Ascending aorta (tissue), 2 donors: ENCODE measurements around the gene GPC5. TPM values are rescaled to one million over a fixed set of nuclear protein-coding genes. Genes with fewer than 3 reads are reported as not detected.

Experiments
- DNase-seq, 2 donors: peaks; one replicate each; pipeline ENCODE4 v3.0.0-alpha.2; 2019; ENCODE audit warnings: low spot score in 2 of 2
- H3K27ac ChIP-seq, 2 donors: fragments of 200-600 bp; sonication (generic); one replicate each; pipeline ENCODE4 v1.5.1; 2016 to 2017; ENCODE audit warnings: mild to moderate bottlenecking in 1 of 2
- H3K27me3 ChIP-seq: fragments of 200-600 bp; sonication (generic); one replicate; pipeline ENCODE4 v1.5.1; 2017
- H3K36me3 ChIP-seq, 2 donors: fragments of 200-600 bp; sonication (generic); one replicate each; pipeline ENCODE4 v1.5.1; 2016
- H3K4me1 ChIP-seq, 2 donors: fragments of 200-600 bp; sonication (generic); one replicate each; pipeline ENCODE4 v1.5.1; 2016 to 2017; ENCODE audit warnings: mild to moderate bottlenecking in 1 of 2
- H3K4me3 ChIP-seq, 2 donors: fragments of 200-600 bp; sonication (generic); one replicate each; pipeline ENCODE4 v1.5.1; 2016 to 2017; ENCODE audit warnings: mild to moderate bottlenecking in 1 of 2
- H3K9me3 ChIP-seq, 2 donors: fragments of 200-600 bp; sonication (generic); one replicate each; pipeline ENCODE4 v1.5.1; 2016
- intact Hi-C: fragments of 100-400 bp; cut with DNase I; formaldehyde crosslinking; loops from one replicate; pipeline ENCODE4 v1.15.1; 2023
- total RNA-seq: library from RNA; depleted of rRNA; stranded (reverse); fragments of >200 nt; gene quantifications from one replicate; pipeline ENCODE4 v1.1.0, GENCODE V29; 2016
- TF ChIP-seq, protein P1 (sequence below), 3 experiments: fragments of 200-600 bp in 2 of 3; fragments of 450-650 bp in 1 of 3; sonication (generic) in 2 of 3; IDR thresholded peaks; one replicate each; pipeline ENCODE4 v1.5.1; 2016 to 2019; ENCODE audit warnings: antibody characterized with exemption in 3 of 3, mild to moderate bottlenecking in 1 of 3, moderate library complexity in 1 of 3

GPC5 gene
- total RNA-seq, 1 donor from 2014 or later, result not detected

DNA sequence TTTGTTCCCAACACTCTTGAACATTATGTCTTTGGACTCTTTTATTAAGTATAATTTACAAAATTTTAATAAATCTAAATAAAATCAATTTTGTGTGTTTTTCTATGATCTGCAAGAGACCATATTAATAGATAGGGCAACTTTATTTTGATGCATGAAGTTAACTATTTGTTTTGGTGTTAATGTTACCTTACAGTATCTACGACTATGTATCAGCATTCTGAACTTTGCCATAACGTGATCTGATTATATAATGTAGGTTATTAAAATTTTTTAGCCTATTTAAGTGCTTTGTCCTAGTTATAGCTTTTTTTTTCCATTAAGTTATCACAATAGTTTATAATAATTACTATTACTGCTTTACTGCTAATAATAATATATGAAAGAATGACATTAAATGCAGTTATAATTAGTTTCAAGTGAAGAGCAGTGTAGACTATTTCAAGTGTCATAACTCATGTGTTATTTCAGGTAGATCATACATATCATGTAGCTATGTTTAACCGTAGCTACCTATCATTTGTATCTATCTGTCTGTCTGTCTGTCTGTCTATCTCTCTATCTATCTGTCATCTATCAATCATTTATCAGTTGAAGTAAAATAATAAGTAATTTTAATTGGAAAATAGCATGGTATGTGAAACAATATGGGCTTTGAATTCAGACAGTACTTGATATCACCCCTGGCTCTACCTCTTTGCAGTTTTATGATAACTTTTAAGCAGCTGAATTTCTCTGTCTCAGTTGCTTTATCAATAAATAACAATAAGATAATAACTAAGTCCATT lies 229.7 kb downstream of the GPC5 start:
- DNase-seq, result no peak
- Histone ChIP-seq H3K9me3 (no peaks in the 10 kb centered on the region), H3K27me3 (no peaks in the 10 kb centered on the region), H3K4me1 (no peaks in the 10 kb centered on the region), H3K4me3 (no peak overlapping the region), H3K36me3 (no peaks in the 10 kb centered on the region), H3K27ac (no peak overlapping the region)
- intact Hi-C loops, result no loop called here
- TF ChIP-seq, protein P1, sequence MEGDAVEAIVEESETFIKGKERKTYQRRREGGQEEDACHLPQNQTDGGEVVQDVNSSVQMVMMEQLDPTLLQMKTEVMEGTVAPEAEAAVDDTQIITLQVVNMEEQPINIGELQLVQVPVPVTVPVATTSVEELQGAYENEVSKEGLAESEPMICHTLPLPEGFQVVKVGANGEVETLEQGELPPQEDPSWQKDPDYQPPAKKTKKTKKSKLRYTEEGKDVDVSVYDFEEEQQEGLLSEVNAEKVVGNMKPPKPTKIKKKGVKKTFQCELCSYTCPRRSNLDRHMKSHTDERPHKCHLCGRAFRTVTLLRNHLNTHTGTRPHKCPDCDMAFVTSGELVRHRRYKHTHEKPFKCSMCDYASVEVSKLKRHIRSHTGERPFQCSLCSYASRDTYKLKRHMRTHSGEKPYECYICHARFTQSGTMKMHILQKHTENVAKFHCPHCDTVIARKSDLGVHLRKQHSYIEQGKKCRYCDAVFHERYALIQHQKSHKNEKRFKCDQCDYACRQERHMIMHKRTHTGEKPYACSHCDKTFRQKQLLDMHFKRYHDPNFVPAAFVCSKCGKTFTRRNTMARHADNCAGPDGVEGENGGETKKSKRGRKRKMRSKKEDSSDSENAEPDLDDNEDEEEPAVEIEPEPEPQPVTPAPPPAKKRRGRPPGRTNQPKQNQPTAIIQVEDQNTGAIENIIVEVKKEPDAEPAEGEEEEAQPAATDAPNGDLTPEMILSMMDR (IDR thresholded peaks at IDR 0.05), result no peak

DNA sequence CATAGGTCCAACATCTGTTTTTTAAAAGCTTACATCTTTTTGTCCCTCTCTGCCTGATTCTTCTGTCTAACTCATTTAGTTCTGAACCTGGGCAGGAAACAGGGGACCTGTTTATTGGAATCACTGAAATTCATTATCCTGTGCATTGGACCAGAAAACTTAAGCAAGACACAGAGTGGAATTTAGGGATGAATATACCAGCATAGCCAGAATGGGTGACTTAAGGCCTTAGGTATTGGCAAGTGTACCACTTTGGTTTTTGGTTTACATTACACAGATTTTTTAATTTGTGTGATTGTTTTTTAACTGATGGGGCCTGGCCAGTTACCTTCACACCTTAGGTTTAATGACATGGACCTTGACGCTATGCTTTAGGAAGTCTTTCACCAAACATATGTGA lies 232.5 kb downstream of the GPC5 start:
- Histone ChIP-seq H3K9me3 (no peaks in the 10 kb centered on the region), H3K27me3 (no peaks in the 10 kb centered on the region), H3K27ac (no peak overlapping the region), H3K4me1 (no peaks in the 10 kb centered on the region), H3K4me3 (no peak overlapping the region), H3K36me3 (no peaks in the 10 kb centered on the region)
- intact Hi-C loops, result no loop called here
- DNase-seq, result no peak
- TF ChIP-seq, protein P1 (IDR thresholded peaks at IDR 0.05), result no peak

DNA sequence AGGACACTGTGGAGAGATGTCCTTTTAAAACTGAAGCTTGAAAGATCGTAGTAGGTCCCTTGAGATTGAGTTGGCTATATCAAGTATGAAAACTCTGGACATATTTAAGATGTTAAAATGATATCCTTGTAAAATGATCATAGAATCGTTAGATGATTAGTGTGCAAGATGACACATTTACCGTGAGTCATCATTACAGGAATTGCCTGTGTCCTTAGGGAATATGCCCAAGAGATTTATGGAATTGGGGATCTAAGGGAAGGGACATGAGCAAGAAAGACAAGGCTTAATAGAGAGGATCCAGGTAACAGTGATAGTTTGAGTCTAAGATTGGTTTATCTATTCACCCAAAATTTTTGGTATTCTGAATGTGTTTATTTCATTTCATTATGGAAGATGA lies 233.7 kb downstream of the GPC5 start:
- Histone ChIP-seq H3K9me3 (no peaks in the 10 kb centered on the region), H3K27ac (no peak overlapping the region), H3K36me3 (no peaks in the 10 kb centered on the region), H3K4me3 (no peak overlapping the region), H3K27me3 (no peaks in the 10 kb centered on the region), H3K4me1 (no peaks in the 10 kb centered on the region)
- TF ChIP-seq, protein P1 (IDR thresholded peaks at IDR 0.05), result no peak
- intact Hi-C loops, result no loop called here
- DNase-seq, result no peak

DNA sequence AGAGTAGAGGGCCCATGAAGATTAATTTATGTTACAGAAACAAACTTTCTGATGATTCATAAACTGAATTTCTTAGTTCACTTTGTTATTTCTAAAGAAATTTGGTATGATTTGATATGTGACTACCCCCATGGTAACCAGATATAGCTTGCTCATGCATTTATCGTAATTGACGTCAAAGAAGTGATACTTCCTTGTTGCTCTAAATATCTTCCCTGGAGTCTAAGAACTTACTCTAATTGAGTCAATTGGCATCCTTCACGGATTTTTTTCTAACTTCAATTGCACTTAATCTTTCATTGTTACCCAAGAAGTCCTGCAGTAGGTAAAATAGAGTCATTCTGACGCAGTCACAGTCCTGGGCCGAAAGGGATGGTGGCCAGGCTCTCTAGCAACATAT lies 240.9 kb downstream of the GPC5 start:
- H3K27me3 ChIP-seq, result no peaks in the 10 kb centered on the region
- no peaks in the 10 kb centered on the region for H3K9me3 ChIP-seq
- H3K4me1 ChIP-seq, result no peaks in the 10 kb centered on the region
- intact Hi-C loops, result no loop called here
- no peak overlapping the region for H3K27ac ChIP-seq
- no peaks in the 10 kb centered on the region for H3K36me3 ChIP-seq
- DNase-seq, result no peak
- no peak overlapping the region for H3K4me3 ChIP-seq
- TF ChIP-seq, protein P1 (IDR thresholded peaks at IDR 0.05), result no peak

DNA sequence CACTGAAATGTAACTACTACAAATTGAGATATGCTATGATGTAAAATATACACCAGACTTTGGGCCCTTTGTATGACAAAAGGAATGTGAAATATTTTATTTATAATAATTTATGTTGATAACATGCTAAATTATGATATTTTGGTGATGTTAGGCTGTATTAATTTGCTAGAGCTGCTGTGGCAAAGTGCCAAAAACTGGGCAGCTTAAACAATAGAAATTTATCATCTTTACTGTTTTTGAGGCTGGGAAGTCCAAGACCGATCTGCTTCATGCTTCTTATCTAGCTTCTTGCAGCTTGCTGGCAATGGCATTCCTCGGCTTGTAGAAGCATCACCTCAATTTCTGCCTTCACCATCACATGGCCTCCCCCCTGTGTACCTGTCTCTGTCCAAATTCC lies 245.0 kb downstream of the GPC5 start:
- TF ChIP-seq, protein P1 (IDR thresholded peaks at IDR 0.05), result no peak
- Histone ChIP-seq H3K4me1 (no peaks in the 10 kb centered on the region), H3K27ac (no peak overlapping the region), H3K4me3 (no peak overlapping the region), H3K27me3 (no peaks in the 10 kb centered on the region), H3K9me3 (no peaks in the 10 kb centered on the region), H3K36me3 (no peaks in the 10 kb centered on the region)
- DNase-seq, result no peak
- intact Hi-C loops, result no loop called here
